ENCODE data around the gene EOLA1.
"Not testable (repeated sequence)": the region's sequence is repeated elsewhere in the genome, so short reads cannot be mapped to it uniquely, and the experiment has no call there.

EOLA1 gene

GRCh38 chrX:149513825-149514428 is 26.9 kb upstream of the EOLA1 start:
- no peak for DNase-seq (ENCODE audit: low read depth)

- no peak for DNase-seq (ENCODE audit: low read depth)
Measured at GRCh38 chrX:149515954-149516602, 24.7 kb upstream of the EOLA1 start.

- no peak for DNase-seq (ENCODE audit: low read depth)
Measured at GRCh38 chrX:149516604-149517003, 24.2 kb upstream of the EOLA1 start.

- DNase-seq (ENCODE audit: low read depth): no peak
Measured at GRCh38 chrX:149517308-149517707, 23.5 kb upstream of the EOLA1 start.

- no peak for DNase-seq (ENCODE audit: low read depth)
Measured at GRCh38 chrX:149518236-149518635, 22.6 kb upstream of the EOLA1 start.

- not testable (repeated sequence) for DNase-seq (ENCODE audit: low read depth)
Measured at GRCh38 chrX:149520636-149521277, 20.1 kb upstream of the EOLA1 start.

- no peak for DNase-seq (ENCODE audit: low read depth)
Measured at GRCh38 chrX:149521438-149521837, 19.4 kb upstream of the EOLA1 start.

- DNase-seq (ENCODE audit: low read depth): no peak
Measured at GRCh38 chrX:149522916-149523315, 17.9 kb upstream of the EOLA1 start.

GRCh38 chrX:149525389-149525788 is 15.4 kb upstream of the EOLA1 start:
- peak; percentile 34 for DNase-seq (ENCODE audit: low read depth)

- DNase-seq (ENCODE audit: low read depth): not testable (repeated sequence)
Measured at GRCh38 chrX:149525903-149526302, 14.9 kb upstream of the EOLA1 start.

GRCh38 chrX:149526318-149527033 is 14.3 kb upstream of the EOLA1 start:
- not testable (repeated sequence) for DNase-seq (ENCODE audit: low read depth)

- no peak for DNase-seq (ENCODE audit: low read depth)
Measured at GRCh38 chrX:149527705-149528104, 13.1 kb upstream of the EOLA1 start.

GRCh38 chrX:149528381-149528780 is 12.4 kb upstream of the EOLA1 start:
- no peak for DNase-seq (ENCODE audit: low read depth)

GRCh38 chrX:149531599-149531998 is 9.2 kb upstream of the EOLA1 start:
- no peak for DNase-seq (ENCODE audit: low read depth)

GRCh38 chrX:149532868-149533267 is 7.9 kb upstream of the EOLA1 start:
- not testable (repeated sequence) for DNase-seq (ENCODE audit: low read depth)

- DNase-seq (ENCODE audit: low read depth): not testable (repeated sequence)
Measured at GRCh38 chrX:149533999-149534398, 6.8 kb upstream of the EOLA1 start.

GRCh38 chrX:149534926-149535602 is 5.7 kb upstream of the EOLA1 start:
- not testable (repeated sequence) for DNase-seq (ENCODE audit: low read depth)

- DNase-seq (ENCODE audit: low read depth): not testable (repeated sequence)
Measured at GRCh38 chrX:149537474-149537873, 3.3 kb upstream of the EOLA1 start.

- DNase-seq (ENCODE audit: low read depth): peak; percentile 73
Measured at GRCh38 chrX:149539283-149540130, 1.3 kb upstream of the EOLA1 start.

- peak; percentile 76 for DNase-seq (ENCODE audit: low read depth)
Measured at GRCh38 chrX:149540131-149540620, 636 bp upstream of the EOLA1 start.

GRCh38 chrX:149541521-149542047 is 772 bp downstream of the EOLA1 start:
- DNase-seq (ENCODE audit: low read depth): no peak

All from stimulated activated CD8-positive, alpha-beta memory T cell treated with anti-CD3 and anti-CD28 coated beads, Interleukin-4, amount 100 ng/mL, for 24 hours (primary cell).